ENCODE results near the gene RNASE12. TPM values are rescaled to one million over a fixed set of nuclear protein-coding genes. Genes with fewer than 3 reads are reported as not detected.

The RNASE12 gene
- total and polyA plus RNA-seq, 9 of the 15 experiments (the other 6 are each of a cell fraction or from before 2014, with no cell fraction given), result 0.24 TPM; not detected in 8

DNA sequence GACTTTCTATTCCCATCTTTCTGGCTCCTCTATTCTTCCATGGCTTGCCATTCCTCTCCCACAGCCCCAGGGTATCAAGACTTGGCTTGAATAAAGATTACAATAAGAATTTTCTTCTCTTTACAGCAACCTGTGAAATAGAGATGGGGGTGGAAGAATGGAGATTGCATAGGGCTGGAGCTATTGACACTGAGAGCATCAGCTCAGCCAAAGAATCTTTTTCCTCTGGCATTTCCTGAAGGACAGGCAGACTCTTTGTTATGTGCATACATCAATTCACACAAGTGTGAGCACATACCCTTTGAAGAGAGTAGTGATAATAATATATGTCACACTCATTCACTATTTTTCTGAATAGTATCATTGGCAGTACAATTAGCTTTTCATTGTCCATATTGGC is 8.0 kb downstream of the RNASE12 start:
- Histone ChIP-seq H3K9me1 (ENCODE audit: control insufficient read depth, insufficient read depth, low read length) (no peaks in the 10 kb centered on the region), H3K4me1 (replicated peaks in 1 of 2; ENCODE audit: control insufficient read depth in 2 of 2, insufficient read depth in 2 of 2, low read length in 2 of 2) (peaks cover 8 to 25% of the 10 kb centered on the region in 2 experiments; a peak in 4 of 5 replicates), H2AFZ (ENCODE audit: low read depth, low read length) (no peak overlapping the region), H3K27ac (ENCODE audit: extremely low read depth, low read depth, low read length) (no peak overlapping the region), H3K79me2 (ENCODE audit: control insufficient read depth, insufficient read depth, low read length) (no peaks in the 10 kb centered on the region), H3K27me3 (ENCODE audit: control insufficient read depth in 2 of 2, insufficient read depth in 2 of 2, low read length in 2 of 2) (no peaks in the 10 kb centered on the region), H4K20me1 (replicated peaks; ENCODE audit: control insufficient read depth, insufficient read depth, low read length) (no peaks in the 10 kb centered on the region), H3K36me3 (ENCODE audit: control insufficient read depth, insufficient read depth, low read length) (no peaks in the 10 kb centered on the region), H3K9ac (ENCODE audit: insufficient read depth in 1 of 2, low read depth in 2 of 2, low read length in 2 of 2) (no peak overlapping the region), H3K9me3 (replicated peaks; ENCODE audit: control insufficient read depth, insufficient read depth, low read depth, low read length) (no peaks in the 10 kb centered on the region), H3K4me3 (no peak overlapping the region), H3K4me2 (ENCODE audit: insufficient read depth, low read length) (no peak overlapping the region)
- FAIRE-seq (no peak), ATAC-seq (no peak), DNase-seq (ENCODE audit: extremely low read depth in 1 of 4, low spot score in 3 of 4) (no peak)
- CTCF ChIA-PET (ENCODE audit: low intra/inter-chr PET ratio), result no interaction called here
- in situ Hi-C loops (cut with MboI) (no loop called here), intact Hi-C loops (cut with micrococcal nuclease) (no loop called here)
- POLR2A ChIA-PET, result interaction anchor here (1.0 kb wide), 1 partner anchor 113 kb away, joined by 3 read pairs; no protein-coding TSS in a partner anchor
- BruUV-seq (replicated peaks), result no TSS peak
- TF ChIP-seq TEAD2 (tag; IDR thresholded peaks at IDR 0.05), result no peak
- TF ChIP-seq, protein P1, sequence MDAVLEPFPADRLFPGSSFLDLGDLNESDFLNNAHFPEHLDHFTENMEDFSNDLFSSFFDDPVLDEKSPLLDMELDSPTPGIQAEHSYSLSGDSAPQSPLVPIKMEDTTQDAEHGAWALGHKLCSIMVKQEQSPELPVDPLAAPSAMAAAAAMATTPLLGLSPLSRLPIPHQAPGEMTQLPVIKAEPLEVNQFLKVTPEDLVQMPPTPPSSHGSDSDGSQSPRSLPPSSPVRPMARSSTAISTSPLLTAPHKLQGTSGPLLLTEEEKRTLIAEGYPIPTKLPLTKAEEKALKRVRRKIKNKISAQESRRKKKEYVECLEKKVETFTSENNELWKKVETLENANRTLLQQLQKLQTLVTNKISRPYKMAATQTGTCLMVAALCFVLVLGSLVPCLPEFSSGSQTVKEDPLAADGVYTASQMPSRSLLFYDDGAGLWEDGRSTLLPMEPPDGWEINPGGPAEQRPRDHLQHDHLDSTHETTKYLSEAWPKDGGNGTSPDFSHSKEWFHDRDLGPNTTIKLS (IDR thresholded peaks at IDR 0.05; ENCODE audit: borderline replicate concordance, low read depth), result no peak
- no peak for TF ChIP-seq HDAC1 (IDR thresholded peaks at IDR 0.05)
- TF ChIP-seq ETV5 (CRISPR knock-in tag; IDR thresholded peaks at IDR 0.05; ENCODE audit: low read depth), result no peak
- no peak for TF ChIP-seq NCOR1 (IDR thresholded peaks at IDR 0.05)
- TF ChIP-seq TCFL5 (CRISPR knock-in tag; conservative IDR thresholded peaks at IDR 0.05), result no peak
- TF ChIP-seq, protein P2, sequence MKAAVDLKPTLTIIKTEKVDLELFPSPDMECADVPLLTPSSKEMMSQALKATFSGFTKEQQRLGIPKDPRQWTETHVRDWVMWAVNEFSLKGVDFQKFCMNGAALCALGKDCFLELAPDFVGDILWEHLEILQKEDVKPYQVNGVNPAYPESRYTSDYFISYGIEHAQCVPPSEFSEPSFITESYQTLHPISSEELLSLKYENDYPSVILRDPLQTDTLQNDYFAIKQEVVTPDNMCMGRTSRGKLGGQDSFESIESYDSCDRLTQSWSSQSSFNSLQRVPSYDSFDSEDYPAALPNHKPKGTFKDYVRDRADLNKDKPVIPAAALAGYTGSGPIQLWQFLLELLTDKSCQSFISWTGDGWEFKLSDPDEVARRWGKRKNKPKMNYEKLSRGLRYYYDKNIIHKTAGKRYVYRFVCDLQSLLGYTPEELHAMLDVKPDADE (conservative IDR thresholded peaks at IDR 0.05; ENCODE audit: control insufficient read depth, low read depth, low read length), result no peak
- no peak for TF ChIP-seq GTF2A2 (tag; IDR thresholded peaks at IDR 0.05)
- no peak for TF ChIP-seq ZNF316 (IDR thresholded peaks at IDR 0.05)
- TF ChIP-seq, protein P3, sequence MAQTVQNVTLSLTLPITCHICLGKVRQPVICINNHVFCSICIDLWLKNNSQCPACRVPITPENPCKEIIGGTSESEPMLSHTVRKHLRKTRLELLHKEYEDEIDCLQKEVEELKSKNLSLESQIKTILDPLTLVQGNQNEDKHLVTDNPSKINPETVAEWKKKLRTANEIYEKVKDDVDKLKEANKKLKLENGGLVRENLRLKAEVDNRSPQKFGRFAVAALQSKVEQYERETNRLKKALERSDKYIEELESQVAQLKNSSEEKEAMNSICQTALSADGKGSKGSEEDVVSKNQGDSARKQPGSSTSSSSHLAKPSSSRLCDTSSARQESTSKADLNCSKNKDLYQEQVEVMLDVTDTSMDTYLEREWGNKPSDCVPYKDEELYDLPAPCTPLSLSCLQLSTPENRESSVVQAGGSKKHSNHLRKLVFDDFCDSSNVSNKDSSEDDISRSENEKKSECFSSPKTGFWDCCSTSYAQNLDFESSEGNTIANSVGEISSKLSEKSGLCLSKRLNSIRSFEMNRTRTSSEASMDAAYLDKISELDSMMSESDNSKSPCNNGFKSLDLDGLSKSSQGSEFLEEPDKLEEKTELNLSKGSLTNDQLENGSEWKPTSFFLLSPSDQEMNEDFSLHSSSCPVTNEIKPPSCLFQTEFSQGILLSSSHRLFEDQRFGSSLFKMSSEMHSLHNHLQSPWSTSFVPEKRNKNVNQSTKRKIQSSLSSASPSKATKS (CRISPR knock-in tag; IDR thresholded peaks at IDR 0.05), result no peak
- no peak for TF ChIP-seq PHB (CRISPR knock-in tag; IDR thresholded peaks at IDR 0.05)
- TF ChIP-seq, protein P4, sequence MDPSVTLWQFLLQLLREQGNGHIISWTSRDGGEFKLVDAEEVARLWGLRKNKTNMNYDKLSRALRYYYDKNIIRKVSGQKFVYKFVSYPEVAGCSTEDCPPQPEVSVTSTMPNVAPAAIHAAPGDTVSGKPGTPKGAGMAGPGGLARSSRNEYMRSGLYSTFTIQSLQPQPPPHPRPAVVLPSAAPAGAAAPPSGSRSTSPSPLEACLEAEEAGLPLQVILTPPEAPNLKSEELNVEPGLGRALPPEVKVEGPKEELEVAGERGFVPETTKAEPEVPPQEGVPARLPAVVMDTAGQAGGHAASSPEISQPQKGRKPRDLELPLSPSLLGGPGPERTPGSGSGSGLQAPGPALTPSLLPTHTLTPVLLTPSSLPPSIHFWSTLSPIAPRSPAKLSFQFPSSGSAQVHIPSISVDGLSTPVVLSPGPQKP (CRISPR knock-in tag; IDR thresholded peaks at IDR 0.05), result no peak
- no peak for TF ChIP-seq ZNF324 (CRISPR knock-in tag; IDR thresholded peaks at IDR 0.05)
- no peak for TF ChIP-seq ZZZ3 (IDR thresholded peaks at IDR 0.05)
- no peak for TF ChIP-seq RBM34 (IDR thresholded peaks at IDR 0.05; ENCODE audit: borderline replicate concordance, insufficient read depth, low read length)
- no peak for TF ChIP-seq CHD4 (IDR thresholded peaks at IDR 0.05; ENCODE audit: insufficient read depth, insufficient replicate concordance, low read depth, low read length, poor library complexity, severe bottlenecking)
- TF ChIP-seq NFE2 (IDR thresholded peaks at IDR 0.05; ENCODE audit: low read depth), result no peak
- no peak for TF ChIP-seq PML (IDR thresholded peaks at IDR 0.05; ENCODE audit: low read length)
- TF ChIP-seq KLF10 (CRISPR knock-in tag; IDR thresholded peaks at IDR 0.05), result no peak

Data from K562 (cell line).